HepG2 (cell line): Measurements from ENCODE around the gene CYSRT1. TPM values are rescaled to one million over a fixed set of nuclear protein-coding genes. Genes with fewer than 3 reads are reported as not detected.
A peak's percentile ranks its signal among the peaks of the same experiment; 100 is the strongest.
"Not testable (repeated sequence)": the region's sequence is repeated elsewhere in the genome, so short reads cannot be mapped to it uniquely, and the experiment has no call there.

ENCODE experiments used
- ATAC-seq: fragments of 200-7000 bp; cut with Tn5 transposase; 3 replicates; pipeline ENCODE4 v1.9.1; 2020; ENCODE audit warnings: mild to moderate bottlenecking, moderate library complexity
- BruUV-seq: library from RNA; stranded (reverse); fragments of 400-500 nt; replicated peaks from 2 replicates; lab custom pipeline; 2021; lab: Mats Ljungman, UMichigan
- CTCF ChIA-PET: fragments of 300-600 bp; formaldehyde crosslinking; extraction: SDS; loops from one replicate; lab custom pipeline; 2021; ENCODE audit warnings: low total read pairs, inconsistent platforms, low intra/inter-chr PET ratio; lab: Yijun Ruan, JAX
- POLR2A ChIA-PET: fragments of 350-600 bp; sonication (Branson Sonifier 250); formaldehyde crosslinking; loops from one replicate; lab custom pipeline; 2020; ENCODE audit warnings: antibody characterized with exemption, inconsistent platforms; lab: Yijun Ruan, JAX
- DNase-seq: peaks from one replicate; pipeline ENCODE4 v3.0.0-alpha.2; 2015; ENCODE audit warnings: low spot score
- FAIRE-seq: peaks from 3 replicates; lab custom pipeline; 2011; peaks lifted over from hg19 to GRCh38; lab: Jason Lieb, UNC
- H2AFZ ChIP-seq: one replicate; pipeline ENCODE4 v1.6.1; 2011; ENCODE audit warnings: low read length, inconsistent platforms
- H3K27ac ChIP-seq: fragments of 300-600 bp; 3 replicates; pipeline ENCODE4 v1.8.0; 2011; ENCODE audit warnings: mixed run types, mild to moderate bottlenecking, mixed read lengths, low read length, inconsistent platforms; ENCODE audit not compliant: insufficient read depth; ENCODE audit errors: extremely low read length
- H3K27me3 ChIP-seq, 2 experiments: fragments of 200-600 bp in 1 of 2; 2 replicates in 1 of 2; 3 replicates in 1 of 2; pipeline versions ENCODE4 v1.6.0 to v1.8.0; 2011; ENCODE audit warnings: low read length in 2 of 2, mild to moderate bottlenecking in 2 of 2, moderate library complexity in 2 of 2, inconsistent platforms in 1 of 2; ENCODE audit not compliant: insufficient read depth in 2 of 2, control insufficient read depth in 1 of 2
- H3K36me3 ChIP-seq, 2 experiments: fragments of 200-600 bp in 1 of 2; replicated peaks in 1 of 2; 2 replicates in 1 of 2; 3 replicates in 1 of 2; pipeline versions ENCODE4 v1.5.1 to v1.8.0; 2011; ENCODE audit warnings: low read length in 2 of 2, inconsistent platforms in 1 of 2; ENCODE audit not compliant: insufficient read depth in 2 of 2, control insufficient read depth in 1 of 2
- H3K4me1 ChIP-seq: 2 replicates; pipeline ENCODE4 v1.5.1; 2012; ENCODE audit warnings: low read length, inconsistent platforms; ENCODE audit not compliant: insufficient read depth
- H3K4me2 ChIP-seq: 2 replicates; pipeline ENCODE4 v1.6.0; 2011; ENCODE audit warnings: low read depth, low read length, inconsistent platforms
- H3K4me3 ChIP-seq, 3 experiments: fragments of 200-600 bp in 1 of 3; sonication (generic), shearing (Covaris generic) in 1 of 3; replicated peaks in 1 of 3; 2 replicates each; pipeline ENCODE4 v1.5.1; 2011 to 2016; ENCODE audit warnings: low read length in 3 of 3, inconsistent platforms in 2 of 3, low read depth in 2 of 3, mild to moderate bottlenecking in 2 of 3, control low read depth in 1 of 3, mixed read lengths in 1 of 3; ENCODE audit not compliant: insufficient read depth in 1 of 3
- H3K79me2 ChIP-seq: one replicate; pipeline ENCODE4 v1.6.1; 2011; ENCODE audit warnings: low read length, inconsistent platforms; ENCODE audit not compliant: insufficient read depth
- H3K9ac ChIP-seq: 2 replicates; pipeline ENCODE4 v1.6.0; 2011; ENCODE audit warnings: mild to moderate bottlenecking, low read depth, low read length, inconsistent platforms; ENCODE audit not compliant: insufficient read depth
- H3K9me3 ChIP-seq: 2 replicates; pipeline ENCODE4 v1.5.1; 2012; ENCODE audit warnings: mild to moderate bottlenecking, low read length
- H4K20me1 ChIP-seq: 2 replicates; pipeline ENCODE4 v1.6.0; 2011; ENCODE audit warnings: inconsistent platforms, mild to moderate bottlenecking, low read length, moderate library complexity; ENCODE audit not compliant: insufficient read depth
- ERF ChIP-seq: IDR thresholded peaks from 2 replicates; pipeline ENCODE4 v1.6.1; 2018; ENCODE audit warnings: missing biosample characterization, missing genetic modification reagents
- JUND ChIP-seq: sonication (generic); formaldehyde crosslinking; IDR thresholded peaks from 2 replicates; pipeline ENCODE4 v1.8.0; 2022; ENCODE audit warnings: mild to moderate bottlenecking, missing genetic modification reagents
- KDM2A ChIP-seq: sonication (generic); formaldehyde crosslinking; IDR thresholded peaks from 2 replicates; pipeline ENCODE4 v1.4.0; 2020; ENCODE audit warnings: low read depth, missing genetic modification reagents, borderline replicate concordance
- RAD21 ChIP-seq: fragments of 450-650 bp; formaldehyde crosslinking; IDR thresholded peaks from 2 replicates; pipeline ENCODE4 v1.5.0; 2020; ENCODE audit warnings: mild to moderate bottlenecking
- RFX5 ChIP-seq: IDR thresholded peaks from 2 replicates; pipeline ENCODE4 v1.6.1; 2011; ENCODE audit warnings: low read depth, low read length, improper control_type of control experiment
- STAG1 ChIP-seq: sonication (generic); formaldehyde crosslinking; IDR thresholded peaks from 2 replicates; pipeline ENCODE4 v1.4.0; 2020; ENCODE audit warnings: missing genetic modification reagents
- ZBTB38 ChIP-seq: sonication (generic); formaldehyde crosslinking; IDR thresholded peaks from 2 replicates; pipeline ENCODE4 v1.5.1; 2020; ENCODE audit warnings: mild to moderate bottlenecking, missing genetic modification reagents
- WGBS: methylation state at CpG from one replicate; pipeline ENCODE4 v1.1.6; 2017; ENCODE audit warnings: low lambda C conversion rate; 5-methylcytosine and 5-hydroxymethylcytosine counted together
- in situ Hi-C: cut with HindIII; loops from 2 replicates; pipeline ENCODE4 v1.10.0; 2017; ENCODE audit warnings: low pct_unique_long_range_greater_than_20kb; ENCODE audit not compliant: extremely low pct_ligation_motif_present
- intact Hi-C: fragments of 100-400 bp; cut with micrococcal nuclease; formaldehyde crosslinking; loops from one replicate; pipeline ENCODE4 v1.10.0; 2022; ENCODE audit not compliant: unreplicated experiment
- polyA plus RNA-seq, 8 experiments: library from polyadenylated mRNA; depleted of rRNA in 3 of 8; stranded (reverse) in 7 of 8; unstranded in 1 of 8; fragments of >200 nt; fragmentation: Illumina TruSeq in 4 of 8; extraction: Trizol in 4 of 8; gene quantifications; 2 replicates each; pipeline versions ENCODE4 v1.2.1 to v1.2.3, GENCODE V29; 2011 to 2016; ENCODE audit warnings: low read depth in 4 of 8, missing spikeins in 1 of 8, mixed read lengths in 1 of 8; ENCODE audit not compliant: insufficient read depth in 1 of 8
- total RNA-seq, 5 experiments: library from RNA; depleted of rRNA; stranded (reverse); fragments of >200 nt; fragmentation: Illumina TruSeq; extraction: Trizol; gene quantifications; 2 replicates each; pipeline ENCODE4 v1.2.3, GENCODE V29; 2016; ENCODE audit warnings: low read depth in 1 of 5
- TF ChIP-seq, protein P1 (sequence below): sonication (generic); formaldehyde crosslinking; IDR thresholded peaks from 2 replicates; pipeline ENCODE4 v1.4.0; 2020; ENCODE audit warnings: missing genetic modification reagents
- TF ChIP-seq, protein P2 (sequence below): sonication (generic); formaldehyde crosslinking; IDR thresholded peaks from 2 replicates; pipeline ENCODE4 v1.5.0; 2020; ENCODE audit warnings: mild to moderate bottlenecking, missing genetic modification reagents, moderate library complexity

The CYSRT1 gene
- total and polyA plus RNA-seq, 2 of the 13 experiments (the other 11 are each of a cell fraction or from before 2014, with no cell fraction given) = 1.5 to 2.1 TPM

DNA sequence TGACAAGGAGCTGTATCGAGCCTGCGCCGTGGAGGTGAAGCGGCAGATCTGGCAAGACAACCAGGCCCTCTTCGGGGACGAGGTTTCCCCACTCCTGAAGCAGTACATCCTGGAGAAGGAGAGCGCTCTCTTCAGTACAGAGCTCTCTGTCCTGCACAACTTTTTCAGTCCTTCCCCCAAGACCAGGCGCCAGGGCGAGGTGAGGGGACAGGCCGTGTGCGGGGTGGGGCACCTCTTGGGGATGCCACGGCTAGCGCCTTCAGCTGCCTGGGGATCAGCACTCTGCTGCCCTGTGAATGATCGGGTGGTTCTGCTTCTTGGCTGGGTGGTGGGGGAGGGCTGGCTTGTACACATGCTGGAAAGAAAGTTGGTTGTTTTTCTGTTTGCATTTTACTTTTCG lies 31.9 kb downstream of the CYSRT1 start:
- Histone ChIP-seq H3K27ac (no peak overlapping the region), H3K4me1 (peaks cover 37% of the 10 kb centered on the region), H3K4me2 (peak overlapping the region; percentile 91), H3K79me2 (peaks cover 18% of the 10 kb centered on the region), H3K4me3 (peak overlapping the region in 2 of 3 experiments; percentile 91 to 98; a peak in 4 of 6 replicates), H4K20me1 (no peaks in the 10 kb centered on the region), H3K9me3 (no peaks in the 10 kb centered on the region), H3K9ac (0 out of 2 replicates have a peak overlapping the region, but pooled peaks have one; percentile 15), H3K27me3 (no peaks in the 10 kb centered on the region; a peak in 1 of 5 replicates), H3K36me3 (peaks cover 11 to 17% of the 10 kb centered on the region in 2 experiments; a peak in 4 of 5 replicates), H2AFZ (no peak overlapping the region)
- ATAC-seq (no peak), FAIRE-seq (no peak), DNase-seq (no peak)
- in situ Hi-C loops = no loop called here
- WGBS = 96% methylated on average over 15 of the region's 15 CpGs
- POLR2A ChIA-PET = interaction anchor here (4.9 to 14.2 kb wide), 2 partner anchors 14 to 20 kb away, joined by 52 to 317 read pairs; partner anchors contain the start of genes TOR4A and TUBB4B
- intact Hi-C loops = no loop called here
- CTCF ChIA-PET = no interaction called here
- TF ChIP-seq JUND (CRISPR knock-in tag) = no peak
- TF ChIP-seq, protein P1, sequence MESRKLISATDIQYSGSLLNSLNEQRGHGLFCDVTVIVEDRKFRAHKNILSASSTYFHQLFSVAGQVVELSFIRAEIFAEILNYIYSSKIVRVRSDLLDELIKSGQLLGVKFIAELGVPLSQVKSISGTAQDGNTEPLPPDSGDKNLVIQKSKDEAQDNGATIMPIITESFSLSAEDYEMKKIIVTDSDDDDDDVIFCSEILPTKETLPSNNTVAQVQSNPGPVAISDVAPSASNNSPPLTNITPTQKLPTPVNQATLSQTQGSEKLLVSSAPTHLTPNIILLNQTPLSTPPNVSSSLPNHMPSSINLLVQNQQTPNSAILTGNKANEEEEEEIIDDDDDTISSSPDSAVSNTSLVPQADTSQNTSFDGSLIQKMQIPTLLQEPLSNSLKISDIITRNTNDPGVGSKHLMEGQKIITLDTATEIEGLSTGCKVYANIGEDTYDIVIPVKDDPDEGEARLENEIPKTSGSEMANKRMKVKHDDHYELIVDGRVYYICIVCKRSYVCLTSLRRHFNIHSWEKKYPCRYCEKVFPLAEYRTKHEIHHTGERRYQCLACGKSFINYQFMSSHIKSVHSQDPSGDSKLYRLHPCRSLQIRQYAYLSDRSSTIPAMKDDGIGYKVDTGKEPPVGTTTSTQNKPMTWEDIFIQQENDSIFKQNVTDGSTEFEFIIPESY (CRISPR knock-in tag) = peak; percentile 80
- BruUV-seq = no TSS peak

DNA sequence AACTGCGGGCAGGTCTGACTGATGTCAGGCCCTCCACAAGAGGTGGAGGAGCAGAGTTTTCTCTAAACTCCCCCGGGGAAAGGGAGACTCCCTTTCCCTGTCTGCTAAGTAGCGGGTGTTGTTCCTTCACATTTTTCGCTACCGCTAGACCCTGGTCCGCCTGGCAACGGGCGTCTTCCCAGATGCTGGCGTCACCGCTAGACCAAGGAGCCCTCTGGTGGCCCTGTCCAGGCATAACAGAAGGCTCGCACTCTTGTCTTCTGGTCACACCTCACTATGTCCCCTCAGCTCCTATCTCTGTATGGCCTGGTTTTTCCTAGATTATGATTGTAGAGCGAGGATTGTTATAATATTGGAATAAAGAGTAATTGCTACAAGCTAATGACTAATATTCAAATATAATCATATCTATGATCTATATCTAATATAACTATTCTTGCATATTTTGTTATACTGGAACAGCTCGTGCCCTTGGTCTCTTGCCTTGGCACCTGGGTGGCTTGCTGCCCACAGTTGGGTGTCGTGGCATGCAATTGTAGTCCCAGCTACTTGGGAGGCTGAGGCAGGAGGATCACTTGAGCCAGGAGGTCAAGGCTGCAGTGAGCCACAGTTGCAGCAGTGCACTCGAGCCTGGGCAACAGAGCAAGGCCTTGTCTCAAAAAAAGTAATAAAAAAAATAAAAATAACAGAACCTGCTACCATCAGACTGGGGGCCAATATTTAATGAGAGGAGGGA lies 37.4 kb downstream of the CYSRT1 start:
- in situ Hi-C loops, H3K9me3 ChIP-seq, BruUV-seq, DNase-seq, H3K4me3 ChIP-seq, H3K4me1 ChIP-seq, intact Hi-C loops, FAIRE-seq, H3K79me2 ChIP-seq, ATAC-seq, H2AFZ ChIP-seq, H4K20me1 ChIP-seq, H3K27me3 ChIP-seq, H3K27ac ChIP-seq, H3K4me2 ChIP-seq, H3K9ac ChIP-seq: not testable (repeated sequence)
- H3K36me3 ChIP-seq = peaks cover 13 to 20% of the 10 kb centered on the region in 2 experiments; a peak in 4 of 5 replicates
- CTCF ChIA-PET = interaction anchor here (0.9 to 2.1 kb wide), 2 partner anchors 26 to 74 kb away, joined by 3 to 13 read pairs; partner anchors contain the start of genes ANAPC2 and SSNA1
- TF ChIP-seq, protein P1 (CRISPR knock-in tag) = peak; percentile 99
- TF ChIP-seq ZBTB38 = peak; percentile 86
- TF ChIP-seq, protein P2, sequence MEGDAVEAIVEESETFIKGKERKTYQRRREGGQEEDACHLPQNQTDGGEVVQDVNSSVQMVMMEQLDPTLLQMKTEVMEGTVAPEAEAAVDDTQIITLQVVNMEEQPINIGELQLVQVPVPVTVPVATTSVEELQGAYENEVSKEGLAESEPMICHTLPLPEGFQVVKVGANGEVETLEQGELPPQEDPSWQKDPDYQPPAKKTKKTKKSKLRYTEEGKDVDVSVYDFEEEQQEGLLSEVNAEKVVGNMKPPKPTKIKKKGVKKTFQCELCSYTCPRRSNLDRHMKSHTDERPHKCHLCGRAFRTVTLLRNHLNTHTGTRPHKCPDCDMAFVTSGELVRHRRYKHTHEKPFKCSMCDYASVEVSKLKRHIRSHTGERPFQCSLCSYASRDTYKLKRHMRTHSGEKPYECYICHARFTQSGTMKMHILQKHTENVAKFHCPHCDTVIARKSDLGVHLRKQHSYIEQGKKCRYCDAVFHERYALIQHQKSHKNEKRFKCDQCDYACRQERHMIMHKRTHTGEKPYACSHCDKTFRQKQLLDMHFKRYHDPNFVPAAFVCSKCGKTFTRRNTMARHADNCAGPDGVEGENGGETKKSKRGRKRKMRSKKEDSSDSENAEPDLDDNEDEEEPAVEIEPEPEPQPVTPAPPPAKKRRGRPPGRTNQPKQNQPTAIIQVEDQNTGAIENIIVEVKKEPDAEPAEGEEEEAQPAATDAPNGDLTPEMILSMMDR (CRISPR knock-in tag) = peak; percentile 54
- peak; percentile 51 for TF ChIP-seq STAG1 (CRISPR knock-in tag)
- TF ChIP-seq ERF (CRISPR knock-in tag) = 0 out of 2 replicates have a peak, but pooled peaks have one; percentile 26
- TF ChIP-seq KDM2A (CRISPR knock-in tag) = peak; percentile 21; the same call in 1 of the 2 replicates
- TF ChIP-seq RAD21 (CRISPR knock-in tag) = peak; percentile 20; the same call in 1 of the 2 replicates
- TF ChIP-seq RFX5 = peak; percentile 48; the same call in 1 of the 2 replicates
- POLR2A ChIA-PET = interaction anchor here (0.8 to 14.2 kb wide), 5 partner anchors 15 to 33 kb away, joined by 3 to 317 read pairs (median 5); partner anchors contain the start of genes TOR4A and TUBB4B
- 47% methylated on average over 14 of the region's 15 CpGs for WGBS
